K562 (cell line): ENCODE data around the gene KRT14. TPM values are rescaled to one million over a fixed set of nuclear protein-coding genes. Genes with fewer than 3 reads are reported as not detected.

Experiments used
- ATAC-seq: fragments of 200-7000 bp; cut with Tn5 transposase; 3 replicates; pipeline ENCODE4 v1.9.1; 2020; ENCODE audit warnings: moderate library complexity
- BruUV-seq: library from RNA; stranded (reverse); fragments of 400-500 nt; replicated peaks from 2 replicates; lab custom pipeline; 2021; lab: Mats Ljungman, UMichigan
- CTCF ChIA-PET: fragments of 300-600 bp; formaldehyde crosslinking; extraction: SDS; loops from one replicate; lab custom pipeline; 2021; ENCODE audit warnings: low intra/inter-chr PET ratio; lab: Yijun Ruan, JAX
- POLR2A ChIA-PET: fragments of 300-600, 350-650 bp; sonication (Branson Sonifier 250); formaldehyde crosslinking; extraction: SDS; loops from one replicate; lab custom pipeline; 2021; ENCODE audit warnings: antibody characterized with exemption, inconsistent platforms; lab: Yijun Ruan, JAX
- DNase-seq, 4 experiments: peaks; one replicate each; pipeline versions ENCODE4 v3.0.0 to v3.0.0-alpha.2; 2011 to 2018; ENCODE audit warnings: low spot score in 3 of 4, mixed read lengths in 3 of 4; ENCODE audit errors: extremely low read depth in 1 of 4
- FAIRE-seq: peaks from 2 replicates; lab custom pipeline; 2011; peaks lifted over from hg19 to GRCh38; lab: Jason Lieb, UNC
- H2AFZ ChIP-seq: 2 replicates; pipeline ENCODE4 v1.6.0; 2011; ENCODE audit warnings: low read depth, low read length, control low read depth, inconsistent platforms
- H3K27ac ChIP-seq: fragments of 200-600 bp; 3 replicates; pipeline ENCODE4 v1.8.0; 2011; ENCODE audit warnings: low read depth, mild to moderate bottlenecking, control low read depth, inconsistent platforms, low read length, moderate library complexity, mixed read lengths; ENCODE audit errors: extremely low read depth
- H3K27me3 ChIP-seq, 2 experiments: fragments of 300-600 bp in 1 of 2; 2 replicates in 1 of 2; 3 replicates in 1 of 2; pipeline versions ENCODE4 v1.6.0 to v1.8.0; 2011; ENCODE audit warnings: inconsistent platforms in 2 of 2, low read length in 2 of 2, mild to moderate bottlenecking in 1 of 2, mixed read lengths in 1 of 2, moderate library complexity in 1 of 2; ENCODE audit not compliant: control insufficient read depth in 2 of 2, insufficient read depth in 2 of 2
- H3K36me3 ChIP-seq: fragments of 300-600 bp; 3 replicates; pipeline ENCODE4 v1.8.0; 2011; ENCODE audit warnings: mild to moderate bottlenecking, low read length, inconsistent platforms; ENCODE audit not compliant: control insufficient read depth, insufficient read depth
- H3K4me1 ChIP-seq, 2 experiments: fragments of 200-600 bp in 1 of 2; replicated peaks in 1 of 2; 2 replicates in 1 of 2; 3 replicates in 1 of 2; pipeline versions ENCODE4 v1.5.1 to v1.8.0; 2011; ENCODE audit warnings: inconsistent platforms in 2 of 2, low read length in 2 of 2, mild to moderate bottlenecking in 1 of 2, mixed read lengths in 1 of 2, moderate library complexity in 1 of 2; ENCODE audit not compliant: control insufficient read depth in 2 of 2, insufficient read depth in 2 of 2
- H3K4me2 ChIP-seq: 2 replicates; pipeline ENCODE4 v1.6.1; 2011; ENCODE audit warnings: low read length, control low read depth, inconsistent platforms, mixed read lengths; ENCODE audit not compliant: insufficient read depth
- H3K4me3 ChIP-seq: fragments of 200-600 bp; sonication (generic), shearing (Covaris generic); 2 replicates; pipeline ENCODE4 v1.5.1; 2016; ENCODE audit warnings: control low read depth, inconsistent platforms
- H3K79me2 ChIP-seq: fragments of 200-600 bp; 3 replicates; pipeline ENCODE4 v1.8.0; 2011; ENCODE audit warnings: low read length, inconsistent platforms; ENCODE audit not compliant: control insufficient read depth, insufficient read depth
- H3K9ac ChIP-seq, 2 experiments: 2 replicates each; pipeline versions ENCODE4 v1.6.0 to v1.6.1; 2011; ENCODE audit warnings: low read depth in 2 of 2, low read length in 2 of 2, control low read depth in 1 of 2, inconsistent platforms in 1 of 2, mild to moderate bottlenecking in 1 of 2, mixed read lengths in 1 of 2; ENCODE audit not compliant: insufficient read depth in 1 of 2
- H3K9me1 ChIP-seq: one replicate; pipeline ENCODE4 v1.6.0; 2011; ENCODE audit warnings: inconsistent platforms, mild to moderate bottlenecking, low read length, moderate library complexity; ENCODE audit not compliant: control insufficient read depth, insufficient read depth
- H3K9me3 ChIP-seq: replicated peaks from 2 replicates; pipeline ENCODE4 v1.5.1; 2011; ENCODE audit warnings: low read depth, low read length, inconsistent platforms; ENCODE audit not compliant: control insufficient read depth, insufficient read depth
- H4K20me1 ChIP-seq: replicated peaks from 2 replicates; pipeline ENCODE4 v1.6.1; 2011; ENCODE audit warnings: low read length, inconsistent platforms, mixed read lengths; ENCODE audit not compliant: control insufficient read depth, insufficient read depth
- CTCF ChIP-seq, 3 experiments: IDR thresholded peaks in 2 of 3; conservative IDR thresholded peaks in 1 of 3; 2 replicates each; pipeline ENCODE4 v1.5.1; 2011 to 2012; ENCODE audit warnings: low read length in 3 of 3, mild to moderate bottlenecking in 3 of 3, control low read depth in 2 of 3, improper control_type of control experiment in 1 of 3, inconsistent platforms in 1 of 3, low read depth in 1 of 3, mixed read lengths in 1 of 3, moderate library complexity in 1 of 3; ENCODE audit not compliant: insufficient read depth in 2 of 3
- ETV1 ChIP-seq: fragments of 450-650 bp; conservative IDR thresholded peaks from 2 replicates; pipeline ENCODE4 v1.6.1; 2016; ENCODE audit warnings: missing genetic modification characterization, control low read depth, low read depth, missing compliant biosample characterization
- FOXK1 ChIP-seq: sonication (generic); formaldehyde crosslinking; IDR thresholded peaks from 2 replicates; pipeline ENCODE4 v1.8.0; 2022; ENCODE audit warnings: missing genetic modification reagents, mild to moderate bottlenecking, borderline replicate concordance
- POLR2H ChIP-seq: IDR thresholded peaks from 2 replicates; pipeline ENCODE4 v1.6.1; 2016; ENCODE audit warnings: missing genetic modification characterization, low read depth, mild to moderate bottlenecking, control low read depth, missing compliant biosample characterization, moderate library complexity
- ZNF551 ChIP-seq: fragments of 250-450 bp; sonication (Bioruptor Pico); IDR thresholded peaks from 2 replicates; pipeline ENCODE4 v1.5.0; 2021; ENCODE audit warnings: mild to moderate bottlenecking, moderate library complexity
- ZNF639 ChIP-seq, 2 experiments: fragments of 200-800 bp in 1 of 2; sonication (Bioruptor generic) in 1 of 2; sonication (generic) in 1 of 2; formaldehyde crosslinking in 1 of 2; IDR thresholded peaks in 1 of 2; conservative IDR thresholded peaks in 1 of 2; 2 replicates each; pipeline versions ENCODE4 v1.5.0 to v1.6.1; 2016 to 2020; ENCODE audit warnings: missing compliant biosample characterization in 1 of 2, missing genetic modification characterization in 1 of 2, missing genetic modification reagents in 1 of 2
- ZNF764 ChIP-seq: fragments of 250-450 bp; sonication (Bioruptor Pico); IDR thresholded peaks from 2 replicates; pipeline ENCODE4 v1.4.0; 2020; ENCODE audit warnings: low read depth, mild to moderate bottlenecking, moderate library complexity
- WGBS: fragments of 100-300 bp; shearing (Covaris generic); methylation state at CpG from one replicate; pipeline ENCODE4 v1.1.6; 2016; ENCODE audit warnings: low coverage, mixed read lengths; ENCODE audit not compliant: insufficient coverage; ENCODE audit errors: missing lambda C conversion rate; 5-methylcytosine and 5-hydroxymethylcytosine counted together
- in situ Hi-C: fragments of 300-500 bp; cut with MboI; formaldehyde crosslinking; loops from 4 replicates; pipeline ENCODE4 v1.15.0; 2018; ENCODE audit warnings: inconsistent platforms, mixed read lengths
- intact Hi-C: fragments of 100-400 bp; cut with micrococcal nuclease; formaldehyde crosslinking; loops from 2 replicates; pipeline ENCODE4 v1.14.2; 2022
- polyA plus RNA-seq, 8 experiments: library from polyadenylated mRNA; depleted of rRNA in 4 of 8; stranded (reverse) in 5 of 8; unstranded in 3 of 8; fragments of >200 nt; fragmentation: Nextera tagmentation in 2 of 8; fragmentation: Illumina TruSeq in 1 of 8; extraction: Ambion mirVana in 2 of 8; extraction: Trizol in 1 of 8; gene quantifications; 2 replicates each; pipeline versions ENCODE4 v1.2.1 to v1.2.3, GENCODE V29; 2011 to 2014; ENCODE audit warnings: inconsistent platforms in 1 of 8, missing spikeins in 1 of 8
- total RNA-seq, 7 experiments: library from RNA; depleted of rRNA in 6 of 7; stranded (reverse); fragments of >200 nt in 6 of 7; fragmentation: Illumina TruSeq in 2 of 7; extraction: Trizol in 2 of 7; gene quantifications; 2 replicates each; pipeline versions ENCODE4 v1.2.1 to v1.2.3, GENCODE V29; 2011 to 2021; ENCODE audit warnings: low replicate concordance in 1 of 7
- TF ChIP-seq, protein P1 (sequence below), 2 experiments: fragments of 450-650 bp; formaldehyde crosslinking in 1 of 2; IDR thresholded peaks; 2 replicates each; pipeline versions ENCODE4 v1.4.0 to v1.6.1; 2014 to 2020; ENCODE audit warnings: mild to moderate bottlenecking in 2 of 2, borderline replicate concordance in 1 of 2, low read depth in 1 of 2

KRT14 gene
- total and polyA plus RNA-seq, 9 of the 15 experiments (the other 6 are each of a cell fraction or from before 2014, with no cell fraction given) = 0.22 TPM; not detected in 8

DNA sequence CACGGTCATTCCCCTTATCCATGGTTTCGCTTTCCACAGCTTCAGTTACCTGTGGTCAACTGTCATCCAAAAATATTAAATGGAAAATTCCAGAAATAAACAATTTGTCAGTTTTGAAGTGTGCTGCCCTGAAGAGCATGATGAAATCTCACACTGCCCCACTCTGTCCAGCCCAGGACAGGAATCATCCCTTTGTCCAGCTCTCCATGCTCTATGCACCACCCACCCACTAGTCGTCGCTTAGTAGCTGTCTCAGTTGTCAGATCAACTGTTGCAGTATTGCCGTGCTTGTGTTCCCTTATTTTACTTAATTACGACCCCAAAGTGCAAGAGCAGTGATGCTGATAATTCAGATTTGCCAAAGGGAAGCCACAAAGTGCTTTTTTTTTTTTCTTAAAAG lies 25.1 kb downstream of the KRT14 start:
- peak in 1 of 4 experiments; percentile 14 for DNase-seq
- Histone ChIP-seq H3K4me2 (no peak overlapping the region), H3K9me1 (no peaks in the 10 kb centered on the region), H3K79me2 (no peaks in the 10 kb centered on the region), H3K9me3 (no peaks in the 10 kb centered on the region), H3K36me3 (no peaks in the 10 kb centered on the region), H3K4me1 (no peaks in the 10 kb centered on the region; a peak in 1 of 5 replicates), H3K9ac (no peak overlapping the region), H3K4me3 (no peak overlapping the region), H3K27ac (no peak overlapping the region), H2AFZ (no peak overlapping the region), H3K27me3 (peaks cover 26 to 39% of the 10 kb centered on the region in 2 experiments), H4K20me1 (no peaks in the 10 kb centered on the region)
- intact Hi-C loops = no loop called here
- 4% methylated on average over 6 of the region's 6 CpGs for WGBS
- peak; percentile 73; the same call in 2 of the 3 replicates for ATAC-seq
- ChIA-PET POLR2A (interaction anchor here (0.7 to 2.7 kb wide), 2 partner anchors 12 to 254 kb away, joined by 5 to 12 read pairs; no protein-coding TSS in a partner anchor), CTCF (interaction anchor here (1.1 to 1.9 kb wide), 2 partner anchors 101 to 652 kb away, joined by 3 to 6 read pairs; no protein-coding TSS in a partner anchor)
- no peak for FAIRE-seq
- no TSS peak for BruUV-seq
- in situ Hi-C loops = no loop called here
- TF ChIP-seq CTCF (IDR thresholded peaks at IDR 0.05 in 2 of 3, conservative IDR thresholded peaks at IDR 0.05 in 1 of 3; ENCODE audit: insufficient read depth in 2 of 3, low read depth in 1 of 3, low read length in 3 of 3) (peak in 2 of 3 experiments; percentile 15 to 27; a peak in 1 of 6 replicates), ZNF639 (CRISPR knock-in tag; conservative IDR thresholded peaks at IDR 0.05 in 1 of 2, IDR thresholded peaks at IDR 0.05 in 1 of 2) (no peak), ETV1 (no peak), ZNF764 (no peak), FOXK1 (no peak), POLR2H (tag) (no peak), ZNF551 (CRISPR knock-in tag) (no peak)
- TF ChIP-seq, protein P1, sequence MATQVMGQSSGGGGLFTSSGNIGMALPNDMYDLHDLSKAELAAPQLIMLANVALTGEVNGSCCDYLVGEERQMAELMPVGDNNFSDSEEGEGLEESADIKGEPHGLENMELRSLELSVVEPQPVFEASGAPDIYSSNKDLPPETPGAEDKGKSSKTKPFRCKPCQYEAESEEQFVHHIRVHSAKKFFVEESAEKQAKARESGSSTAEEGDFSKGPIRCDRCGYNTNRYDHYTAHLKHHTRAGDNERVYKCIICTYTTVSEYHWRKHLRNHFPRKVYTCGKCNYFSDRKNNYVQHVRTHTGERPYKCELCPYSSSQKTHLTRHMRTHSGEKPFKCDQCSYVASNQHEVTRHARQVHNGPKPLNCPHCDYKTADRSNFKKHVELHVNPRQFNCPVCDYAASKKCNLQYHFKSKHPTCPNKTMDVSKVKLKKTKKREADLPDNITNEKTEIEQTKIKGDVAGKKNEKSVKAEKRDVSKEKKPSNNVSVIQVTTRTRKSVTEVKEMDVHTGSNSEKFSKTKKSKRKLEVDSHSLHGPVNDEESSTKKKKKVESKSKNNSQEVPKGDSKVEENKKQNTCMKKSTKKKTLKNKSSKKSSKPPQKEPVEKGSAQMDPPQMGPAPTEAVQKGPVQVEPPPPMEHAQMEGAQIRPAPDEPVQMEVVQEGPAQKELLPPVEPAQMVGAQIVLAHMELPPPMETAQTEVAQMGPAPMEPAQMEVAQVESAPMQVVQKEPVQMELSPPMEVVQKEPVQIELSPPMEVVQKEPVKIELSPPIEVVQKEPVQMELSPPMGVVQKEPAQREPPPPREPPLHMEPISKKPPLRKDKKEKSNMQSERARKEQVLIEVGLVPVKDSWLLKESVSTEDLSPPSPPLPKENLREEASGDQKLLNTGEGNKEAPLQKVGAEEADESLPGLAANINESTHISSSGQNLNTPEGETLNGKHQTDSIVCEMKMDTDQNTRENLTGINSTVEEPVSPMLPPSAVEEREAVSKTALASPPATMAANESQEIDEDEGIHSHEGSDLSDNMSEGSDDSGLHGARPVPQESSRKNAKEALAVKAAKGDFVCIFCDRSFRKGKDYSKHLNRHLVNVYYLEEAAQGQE (IDR thresholded peaks at IDR 0.05; ENCODE audit: borderline replicate concordance) = peak; percentile 17; the same call in 1 of the 2 replicates
- TF ChIP-seq, protein P1 (CRISPR knock-in tag; IDR thresholded peaks at IDR 0.05; ENCODE audit: low read depth) = no peak
